Activated naive CD8-positive, alpha-beta T cell (primary cell): ENCODE results near the gene TPT1.

Experiments used
- H3K27ac Mint-ChIP-seq: one replicate; pipeline ENCODE4 v1.8.0; 2021; ENCODE audit warnings: mixed read lengths
- H3K27me3 Mint-ChIP-seq: one replicate; pipeline ENCODE4 v1.8.0; 2021; ENCODE audit warnings: mixed read lengths
- H3K36me3 Mint-ChIP-seq: one replicate; pipeline ENCODE4 v1.8.0; 2021; ENCODE audit warnings: mixed read lengths
- H3K4me1 Mint-ChIP-seq: one replicate; pipeline ENCODE4 v1.8.0; 2021; ENCODE audit warnings: low read depth, mixed read lengths
- H3K4me3 Mint-ChIP-seq: one replicate; pipeline ENCODE4 v1.8.0; 2021; ENCODE audit warnings: mild to moderate bottlenecking, mixed read lengths
- H3K9me3 Mint-ChIP-seq: one replicate; pipeline ENCODE4 v1.8.0; 2021; ENCODE audit warnings: low read depth, mixed read lengths

The TPT1 gene

DNA sequence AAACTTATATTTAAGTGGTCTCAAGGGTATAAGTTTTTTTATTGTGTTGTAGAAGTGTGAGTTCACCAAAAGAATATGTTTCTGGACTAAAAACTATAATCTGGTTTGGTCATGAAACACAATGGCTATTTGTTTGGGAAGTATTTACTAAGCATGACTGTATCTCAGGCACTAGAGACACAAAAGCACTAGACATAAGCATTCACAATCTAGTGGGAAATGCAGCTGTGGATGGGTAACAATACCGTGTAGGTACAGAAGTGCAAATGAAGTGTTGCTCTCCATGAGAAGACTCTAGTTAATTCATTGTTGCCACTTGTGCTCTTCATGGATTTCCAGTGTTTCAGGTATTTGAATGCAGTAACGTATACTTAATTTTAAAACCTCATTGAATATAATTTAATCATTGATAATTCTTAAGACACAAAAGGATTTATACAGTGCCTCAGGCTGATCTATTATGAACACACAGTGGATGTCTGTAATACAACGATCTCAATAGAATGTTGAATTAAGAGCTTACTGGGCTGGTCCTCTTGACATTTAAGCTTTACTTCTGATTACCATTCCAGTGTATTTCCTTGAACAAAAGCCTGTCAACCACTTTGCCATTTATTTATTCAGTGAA is 50.9 kb downstream of the TPT1 start:
- Mint-ChIP-seq H3K27ac (no peak overlapping the region), H3K36me3 (peaks cover 5% of the 10 kb centered on the region), H3K4me3 (no peak overlapping the region), H3K4me1 (no peaks in the 10 kb centered on the region), H3K9me3 (no peaks in the 10 kb centered on the region), H3K27me3 (no peaks in the 10 kb centered on the region)
